Neural progenitor cell (in vitro differentiated cells): ENCODE results near the gene TGM6. TPM values are rescaled to one million over a fixed set of nuclear protein-coding genes. Genes with fewer than 3 reads are reported as not detected.

Source experiments
- DNase-seq: peaks from one replicate; pipeline ENCODE4 v3.0.0-alpha.2; 2016; ENCODE audit warnings: low spot score
- H2AFZ ChIP-seq: fragments of 200-600 bp; sonication (generic); replicated peaks from 2 replicates; pipeline ENCODE4 v1.6.1; 2016; ENCODE audit warnings: antibody characterized with exemption
- H3F3A ChIP-seq: fragments of 200-600 bp; sonication (generic); 2 replicates; pipeline ENCODE4 v1.6.1; 2016; ENCODE audit warnings: antibody characterized with exemption, low read depth
- H3K27ac ChIP-seq: fragments of 200-600 bp; sonication (generic); 2 replicates; pipeline ENCODE4 v1.5.1; 2016; ENCODE audit warnings: mild to moderate bottlenecking
- H3K27me3 ChIP-seq: fragments of 200-600 bp; sonication (generic); 2 replicates; pipeline ENCODE4 v1.6.1; 2016; ENCODE audit warnings: mild to moderate bottlenecking, moderate library complexity
- H3K36me3 ChIP-seq: fragments of 200-600 bp; sonication (generic); 2 replicates; pipeline ENCODE4 v1.5.1; 2016
- H3K4me1 ChIP-seq: fragments of 200-600 bp; sonication (generic); 2 replicates; pipeline ENCODE4 v1.6.1; 2016; ENCODE audit warnings: mixed run types
- H3K4me2 ChIP-seq: fragments of 200-600 bp; sonication (generic); 2 replicates; pipeline ENCODE4 v1.6.1; 2016
- H3K4me3 ChIP-seq: fragments of 200-600 bp; sonication (generic); 2 replicates; pipeline ENCODE4 v1.5.1; 2016
- H3K79me2 ChIP-seq: fragments of 200-600 bp; sonication (generic); 2 replicates; pipeline ENCODE4 v1.6.1; 2016; ENCODE audit warnings: low read depth
- H3K9ac ChIP-seq: fragments of 200-600 bp; sonication (generic); 2 replicates; pipeline ENCODE4 v1.6.1; 2016
- H3K9me3 ChIP-seq: fragments of 200-600 bp; sonication (generic); 2 replicates; pipeline ENCODE4 v1.5.1; 2016; ENCODE audit warnings: low read depth
- H4K20me1 ChIP-seq: fragments of 200-600 bp; sonication (generic); 2 replicates; pipeline ENCODE4 v1.6.1; 2016; ENCODE audit warnings: low read depth
- H3K27ac Mint-ChIP-seq: 3 replicates; pipeline ENCODE4 v1.8.0; 2021; ENCODE audit warnings: mixed read lengths
- H3K27me3 Mint-ChIP-seq: 2 replicates; pipeline ENCODE4 v1.8.0; 2022; ENCODE audit warnings: low read depth, mild to moderate bottlenecking, inconsistent platforms, moderate library complexity, mixed read lengths; ENCODE audit not compliant: insufficient read depth
- H3K36me3 Mint-ChIP-seq: 3 replicates; pipeline ENCODE4 v1.8.0; 2021; ENCODE audit warnings: mixed read lengths
- H3K4me1 Mint-ChIP-seq: 3 replicates; pipeline ENCODE4 v1.8.0; 2021; ENCODE audit warnings: mixed read lengths
- H3K4me3 Mint-ChIP-seq: 3 replicates; pipeline ENCODE4 v1.8.0; 2021; ENCODE audit warnings: mild to moderate bottlenecking, moderate library complexity, mixed read lengths
- H3K9me3 Mint-ChIP-seq: 3 replicates; pipeline ENCODE4 v1.8.0; 2020; ENCODE audit warnings: mixed read lengths
- CTCF ChIP-seq: fragments of 200-600 bp; sonication (generic); IDR thresholded peaks from 2 replicates; pipeline ENCODE4 v1.5.1; 2017; ENCODE audit warnings: antibody characterized with exemption, mild to moderate bottlenecking
- EZH2 ChIP-seq: fragments of 200-600 bp; sonication (generic); IDR thresholded peaks from 2 replicates; pipeline ENCODE4 v1.6.1; 2017; ENCODE audit warnings: antibody characterized with exemption, mild to moderate bottlenecking, moderate library complexity
- EZH2phosphoT487 ChIP-seq: fragments of 200-600 bp; sonication (generic); IDR thresholded peaks from 2 replicates; pipeline ENCODE4 v1.6.1; 2017; ENCODE audit warnings: antibody characterized with exemption
- total RNA-seq: library from RNA; depleted of rRNA; stranded (reverse); fragments of >200 nt; gene quantifications from 2 replicates; pipeline ENCODE4 v1.2.3, GENCODE V29; 2015; ENCODE audit warnings: low replicate concordance

Gene TGM6
- total RNA-seq, 1 donor from 2014 or later, result not detected

GRCh38 chr20:2340136-2340535 lies 40.6 kb upstream of the TGM6 start:
- no peak overlapping the region for H3K4me3 ChIP-seq
- H3F3A ChIP-seq, result peaks cover 7% of the 10 kb centered on the region
- no peak overlapping the region for H3K4me2 ChIP-seq
- no peak overlapping the region for H3K27ac ChIP-seq
- Mint-ChIP-seq H3K36me3 (no peaks in the 10 kb centered on the region), H3K4me3 (no peak overlapping the region), H3K9me3 (no peaks in the 10 kb centered on the region), H3K27me3 (peaks cover 6% of the 10 kb centered on the region), H3K27ac (no peak overlapping the region), H3K4me1 (peaks cover 15% of the 10 kb centered on the region)
- H2AFZ ChIP-seq, result no peak overlapping the region
- H3K9ac ChIP-seq, result no peak overlapping the region
- H3K4me1 ChIP-seq, result peaks cover 9% of the 10 kb centered on the region
- no peaks in the 10 kb centered on the region for H3K9me3 ChIP-seq
- H3K27me3 ChIP-seq, result no peaks in the 10 kb centered on the region
- DNase-seq, result no peak
- H3K36me3 ChIP-seq, result no peaks in the 10 kb centered on the region
- H3K79me2 ChIP-seq, result no peaks in the 10 kb centered on the region
- H4K20me1 ChIP-seq, result no peaks in the 10 kb centered on the region
- TF ChIP-seq EZH2phosphoT487 (no peak), CTCF (no peak), EZH2 (no peak)

DNA sequence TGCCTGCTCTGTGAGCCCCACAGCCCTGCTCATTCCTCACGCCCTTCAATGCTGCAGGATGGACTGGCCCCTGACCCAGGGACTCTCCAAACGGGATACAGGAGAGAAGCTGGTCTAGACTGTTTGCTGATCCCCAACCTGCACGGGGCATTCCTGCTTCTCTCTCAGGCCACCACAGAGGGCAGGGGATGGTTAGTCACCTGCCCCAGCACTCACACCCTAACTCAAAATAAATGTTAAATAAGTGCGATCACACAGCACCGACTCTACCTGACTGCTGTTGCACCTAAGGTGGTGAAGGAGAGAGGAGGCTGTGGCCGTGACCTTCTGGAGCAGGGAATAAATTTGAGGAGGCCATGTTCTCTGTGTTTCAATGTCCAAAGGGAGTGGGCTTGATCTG lies 39.9 kb upstream of the TGM6 start:
- no peak overlapping the region for H2AFZ ChIP-seq
- H3K4me1 ChIP-seq, result peaks cover 9% of the 10 kb centered on the region
- H3K4me3 ChIP-seq, result no peak overlapping the region
- H3K9ac ChIP-seq, result no peak overlapping the region
- peaks cover 6% of the 10 kb centered on the region for H3K27me3 Mint-ChIP-seq
- no peaks in the 10 kb centered on the region for H3K9me3 ChIP-seq
- no peak overlapping the region for H3K4me2 ChIP-seq
- H3K27ac Mint-ChIP-seq, result peak overlapping the region; percentile 46
- no peak for DNase-seq
- TF ChIP-seq EZH2 (no peak), CTCF (no peak), EZH2phosphoT487 (no peak)
- H4K20me1 ChIP-seq, result no peaks in the 10 kb centered on the region
- no peaks in the 10 kb centered on the region for H3K9me3 Mint-ChIP-seq
- no peaks in the 10 kb centered on the region for H3K36me3 Mint-ChIP-seq
- no peaks in the 10 kb centered on the region for H3K79me2 ChIP-seq
- H3K4me1 Mint-ChIP-seq, result peaks cover 13% of the 10 kb centered on the region
- no peak overlapping the region for H3K4me3 Mint-ChIP-seq
- H3K27ac ChIP-seq, result no peak overlapping the region
- H3F3A ChIP-seq, result peaks cover 7% of the 10 kb centered on the region
- H3K36me3 ChIP-seq, result no peaks in the 10 kb centered on the region
- no peaks in the 10 kb centered on the region for H3K27me3 ChIP-seq

DNA sequence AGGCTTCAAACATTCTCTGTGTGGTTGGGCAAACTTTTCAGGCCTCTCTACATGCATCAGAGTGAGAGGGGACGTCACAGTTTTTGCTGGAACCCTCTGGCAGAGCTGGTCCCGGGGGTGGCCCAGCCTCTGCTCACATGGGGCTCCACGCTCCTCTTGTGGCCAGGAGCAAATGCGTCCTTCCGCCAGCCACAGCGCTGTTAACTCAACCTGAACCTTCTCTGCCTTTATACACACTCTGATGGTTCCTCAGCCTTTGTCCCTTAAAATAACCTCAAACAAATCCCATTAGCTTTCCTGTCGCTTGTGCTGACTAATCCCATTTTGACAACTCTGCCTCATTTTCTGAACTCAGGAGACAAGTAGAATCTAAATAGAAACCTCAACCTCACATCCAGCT lies 39.4 kb upstream of the TGM6 start:
- H3K9me3 Mint-ChIP-seq, result no peaks in the 10 kb centered on the region
- H3K27ac Mint-ChIP-seq, result peak overlapping the region; percentile 93
- H3K4me3 ChIP-seq, result no peak overlapping the region
- H4K20me1 ChIP-seq, result no peaks in the 10 kb centered on the region
- no peak for TF ChIP-seq CTCF
- H3K4me3 Mint-ChIP-seq, result no peak overlapping the region
- no peak overlapping the region for H3K27ac ChIP-seq
- H3K4me1 Mint-ChIP-seq, result peaks cover 13% of the 10 kb centered on the region
- no peaks in the 10 kb centered on the region for H3K9me3 ChIP-seq
- H3F3A ChIP-seq, result peaks cover 7% of the 10 kb centered on the region
- H3K36me3 Mint-ChIP-seq, result no peaks in the 10 kb centered on the region
- peaks cover 9% of the 10 kb centered on the region for H3K4me1 ChIP-seq
- no peak overlapping the region for H2AFZ ChIP-seq
- H3K79me2 ChIP-seq, result no peaks in the 10 kb centered on the region
- H3K27me3 ChIP-seq, result no peaks in the 10 kb centered on the region
- H3K9ac ChIP-seq, result no peak overlapping the region
- no peaks in the 10 kb centered on the region for H3K36me3 ChIP-seq
- peak; percentile 31 for DNase-seq
- H3K4me2 ChIP-seq, result peak overlapping the region; percentile 15
- H3K27me3 Mint-ChIP-seq, result peaks cover 6% of the 10 kb centered on the region

DNA sequence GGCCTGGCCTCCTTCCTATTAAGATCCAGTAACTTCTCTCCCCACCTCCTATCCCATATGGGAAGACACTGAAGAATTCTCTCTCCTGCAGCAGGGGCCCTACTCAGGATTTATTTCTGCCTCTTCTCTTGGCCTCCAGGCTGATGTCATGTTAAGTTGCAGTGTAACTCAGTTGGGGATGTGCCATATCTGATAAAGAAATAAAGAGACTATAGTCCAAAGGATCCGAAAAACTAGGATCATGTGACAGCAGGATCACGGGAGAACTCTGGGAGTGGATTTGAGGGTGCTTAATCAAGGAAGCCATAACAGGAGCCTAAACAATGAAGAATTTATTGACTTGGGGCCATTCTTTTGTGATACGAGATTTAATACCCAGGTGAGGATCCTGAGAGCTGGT lies 38.5 kb upstream of the TGM6 start:
- H3F3A ChIP-seq, result peaks cover 7% of the 10 kb centered on the region
- no peak overlapping the region for H2AFZ ChIP-seq
- TF ChIP-seq CTCF (no peak), EZH2 (no peak), EZH2phosphoT487 (no peak)
- no peak overlapping the region for H3K4me3 ChIP-seq
- Mint-ChIP-seq H3K27me3 (peaks cover 6% of the 10 kb centered on the region), H3K9me3 (peaks cover 1% of the 10 kb centered on the region), H3K36me3 (no peaks in the 10 kb centered on the region), H3K4me3 (no peak overlapping the region), H3K27ac (no peak overlapping the region), H3K4me1 (peaks cover 13% of the 10 kb centered on the region)
- H3K27me3 ChIP-seq, result no peaks in the 10 kb centered on the region
- H3K9ac ChIP-seq, result no peak overlapping the region
- H3K79me2 ChIP-seq, result no peaks in the 10 kb centered on the region
- H3K4me2 ChIP-seq, result no peak overlapping the region
- no peaks in the 10 kb centered on the region for H4K20me1 ChIP-seq
- peaks cover 9% of the 10 kb centered on the region for H3K4me1 ChIP-seq
- no peaks in the 10 kb centered on the region for H3K9me3 ChIP-seq
- no peak for DNase-seq
- H3K27ac ChIP-seq, result no peak overlapping the region
- H3K36me3 ChIP-seq, result no peaks in the 10 kb centered on the region
